Left colon (tissue), 2 donors: ENCODE measurements around the gene MAD1L1. TPM values are rescaled to one million over a fixed set of nuclear protein-coding genes. Genes with fewer than 3 reads are reported as not detected.

ENCODE experiments used
- ATAC-seq: fragments of 200-7000 bp; cut with Tn5 transposase; one replicate; pipeline ENCODE4 v1.9.1; 2020; ENCODE audit warnings: mild to moderate bottlenecking, moderate library complexity
- DNase-seq, 2 donors: peaks; one replicate each; pipeline ENCODE4 v3.0.0-alpha.2; 2020
- intact Hi-C, 2 donors: fragments of 100-400 bp; cut with DNase I in 1 of 2; cut with micrococcal nuclease in 1 of 2; formaldehyde crosslinking; loops; one replicate each; pipeline versions ENCODE4 v1.11.2 to v1.14.0; 2022; cut with DNase I, micrococcal nuclease
- total RNA-seq, 2 donors: library from RNA; stranded (reverse); fragmentation: NEBNext Ultra II Directional; extraction: Animal tissue kit (Norgen Biotek cat#: 25700); gene quantifications; one replicate each; pipeline ENCODE4 v1.2.1, GENCODE V29; 2021
- donor health status: DM: no; HTN: no; CAD: no.
- donor health status: DM: yes; HTN: yes; CAD: no.

The MAD1L1 gene
- total RNA-seq, 2 donors from 2014 or later = 22.1 to 28.2 TPM

DNA sequence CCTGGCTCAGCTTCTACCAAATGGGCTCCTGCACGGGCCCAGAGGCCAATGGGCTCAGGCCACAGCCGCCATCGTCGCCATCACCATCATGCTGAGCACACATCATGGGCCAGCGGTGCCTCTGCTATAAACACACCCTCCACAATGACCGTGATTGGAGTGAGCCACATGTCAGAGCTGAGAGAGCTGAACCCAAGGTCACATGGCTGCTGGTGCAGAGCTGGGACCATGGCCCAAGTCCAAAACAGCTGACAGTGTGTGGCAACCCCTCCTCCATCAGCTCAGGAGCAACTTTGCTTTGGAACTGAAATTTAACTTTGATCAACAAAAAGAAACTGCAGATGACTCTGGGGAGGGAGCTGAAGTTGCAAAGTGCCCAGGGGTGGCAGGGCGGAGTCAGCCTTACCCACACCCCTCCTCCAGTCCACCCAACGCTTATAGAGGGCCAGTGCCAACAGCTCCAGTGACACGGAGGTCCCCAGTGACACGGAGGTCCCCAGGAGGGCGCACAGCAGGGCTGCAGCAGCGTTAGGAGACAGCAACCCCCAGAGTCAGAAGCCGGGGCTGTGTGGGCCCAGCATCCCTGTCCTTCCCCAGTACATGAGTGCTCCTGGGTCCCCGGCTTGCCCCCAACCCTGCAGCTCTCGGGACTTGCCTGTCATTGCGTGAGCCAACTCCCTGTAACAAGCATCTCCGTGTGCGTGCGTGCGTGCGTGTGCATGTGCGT lies 313.0 kb downstream of the MAD1L1 start:
- DNase-seq (peak in 1 of 2 donors; percentile 48), ATAC-seq (peak; percentile 80)

DNA sequence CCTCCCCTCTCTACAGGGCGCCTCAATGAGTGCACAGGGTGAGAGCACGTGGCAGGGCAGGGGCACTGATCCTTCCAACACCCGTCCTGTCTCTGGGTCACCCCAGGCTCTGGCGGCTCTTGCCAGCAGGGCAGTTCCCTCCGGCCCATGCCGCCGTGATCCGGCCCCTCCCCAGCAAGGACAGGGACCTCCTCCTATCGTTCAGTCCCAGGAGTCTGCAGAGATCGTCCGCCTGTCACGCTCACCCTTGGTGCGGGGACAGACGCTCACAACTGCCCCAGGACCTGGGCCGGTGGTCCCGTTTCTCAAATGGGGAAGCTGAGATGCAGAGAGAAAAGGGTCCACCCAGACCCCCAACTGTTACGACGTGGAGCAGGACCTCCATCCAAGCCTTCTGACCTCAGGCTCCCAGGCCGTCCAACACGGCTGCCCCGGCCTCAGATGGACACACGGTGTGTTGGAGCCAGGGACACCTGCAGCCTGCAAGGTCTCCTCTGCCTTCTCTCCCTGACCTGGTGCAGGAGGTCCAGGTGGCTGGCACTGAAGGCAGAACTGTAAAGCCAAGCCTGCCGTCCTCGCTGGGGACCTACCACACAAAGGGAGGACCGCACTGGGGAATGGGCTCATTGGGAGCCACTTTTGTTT lies 313.7 kb downstream of the MAD1L1 start:
- intact Hi-C loops = no loop called here
- DNase-seq (no peak), ATAC-seq (no peak)

More for the DNA sequence above, 313.0 kb downstream of the MAD1L1 start:
- intact Hi-C loops = no loop called here

DNA sequence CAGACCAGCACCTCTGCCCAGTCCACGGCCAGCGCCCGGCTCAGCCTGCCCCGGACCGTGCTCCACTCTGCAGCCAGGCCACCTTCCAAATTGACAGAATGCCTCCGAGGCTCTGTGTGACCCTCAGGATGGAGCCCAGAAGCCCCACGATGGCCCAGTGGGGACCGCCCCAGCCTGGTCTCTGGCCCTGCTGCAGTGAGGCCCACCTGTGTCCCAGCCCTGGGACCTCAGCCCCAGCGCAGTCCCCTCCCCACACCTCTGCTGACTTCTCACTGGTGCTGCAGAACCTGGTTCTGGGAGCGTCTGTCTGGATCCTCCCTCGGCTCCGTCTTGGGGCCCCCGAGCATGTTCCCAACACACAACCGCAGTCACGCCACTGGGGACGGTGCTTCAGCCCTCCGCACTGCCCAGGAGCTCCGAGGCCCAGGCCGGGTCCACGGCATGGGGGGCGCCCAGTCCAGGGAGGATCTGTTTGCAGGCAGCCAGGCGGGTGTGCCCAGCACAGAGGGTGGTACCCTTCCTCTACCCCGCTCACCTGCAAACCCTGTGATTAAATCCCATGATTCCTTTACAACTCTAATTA lies 314.6 kb downstream of the MAD1L1 start:
- intact Hi-C loops = no loop called here
- DNase-seq (no peak), ATAC-seq (no peak)

DNA sequence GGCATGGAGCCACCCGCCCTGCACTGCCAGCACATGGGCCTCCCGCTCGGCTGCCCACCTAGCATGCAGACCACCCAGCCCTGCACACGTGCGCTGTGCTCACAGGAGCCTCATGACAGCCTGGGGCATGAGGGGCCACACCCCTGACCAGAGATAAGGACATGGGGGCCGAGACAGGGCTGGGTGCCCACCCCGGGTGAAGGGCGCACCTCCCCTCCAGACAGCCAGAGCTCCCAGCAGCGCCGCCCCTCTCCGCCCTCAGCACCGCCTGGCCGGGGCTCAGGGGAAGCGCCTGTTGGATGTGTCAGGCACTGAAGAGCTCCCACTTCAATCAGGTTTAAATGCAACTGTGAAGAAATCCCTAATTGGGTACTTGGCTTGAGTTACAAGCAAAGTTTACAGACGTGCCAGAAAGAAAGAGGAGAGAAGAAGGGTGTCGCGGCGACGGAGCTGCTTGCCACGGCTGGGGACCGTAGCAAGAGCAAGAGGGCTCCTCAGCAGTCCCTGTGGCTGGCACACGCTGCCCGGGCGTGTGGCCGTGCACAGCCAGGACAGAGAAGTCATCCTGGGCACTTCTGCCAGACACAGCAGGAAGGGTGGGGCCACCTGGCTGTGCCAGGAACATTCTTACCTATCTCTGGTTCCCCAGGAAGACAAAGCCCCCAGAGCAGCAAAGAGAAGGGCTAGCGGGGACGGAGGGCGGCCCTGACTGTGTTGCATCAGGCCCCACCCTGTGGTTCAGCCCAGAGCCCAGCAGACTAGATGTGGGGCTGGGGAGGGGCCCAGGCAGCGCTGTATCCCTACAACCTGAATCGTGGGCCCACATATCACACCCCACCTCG lies 315.3 kb downstream of the MAD1L1 start:
- intact Hi-C loops = no loop called here
- ATAC-seq = no peak
- DNase-seq = no peak

DNA sequence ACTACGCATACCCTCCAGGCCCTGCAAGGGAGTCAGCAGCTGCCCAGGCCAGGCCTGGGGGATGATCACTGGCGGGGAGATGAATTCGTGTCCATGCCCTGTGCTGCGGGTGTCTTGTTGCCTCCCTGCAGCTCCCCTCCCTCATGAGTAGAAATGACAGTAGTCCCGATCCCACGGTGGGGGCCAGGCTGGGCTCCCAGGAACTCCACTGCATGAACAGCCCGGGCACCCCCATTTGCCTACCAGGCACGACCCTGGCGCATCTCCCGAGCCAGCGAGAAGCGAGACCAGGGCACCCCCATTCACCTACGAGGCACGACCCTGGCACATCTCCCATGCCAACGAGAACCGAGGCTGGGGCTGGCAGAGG lies 316.2 kb downstream of the MAD1L1 start:
- intact Hi-C loops = no loop called here
- no peak for DNase-seq
- ATAC-seq = no peak

DNA sequence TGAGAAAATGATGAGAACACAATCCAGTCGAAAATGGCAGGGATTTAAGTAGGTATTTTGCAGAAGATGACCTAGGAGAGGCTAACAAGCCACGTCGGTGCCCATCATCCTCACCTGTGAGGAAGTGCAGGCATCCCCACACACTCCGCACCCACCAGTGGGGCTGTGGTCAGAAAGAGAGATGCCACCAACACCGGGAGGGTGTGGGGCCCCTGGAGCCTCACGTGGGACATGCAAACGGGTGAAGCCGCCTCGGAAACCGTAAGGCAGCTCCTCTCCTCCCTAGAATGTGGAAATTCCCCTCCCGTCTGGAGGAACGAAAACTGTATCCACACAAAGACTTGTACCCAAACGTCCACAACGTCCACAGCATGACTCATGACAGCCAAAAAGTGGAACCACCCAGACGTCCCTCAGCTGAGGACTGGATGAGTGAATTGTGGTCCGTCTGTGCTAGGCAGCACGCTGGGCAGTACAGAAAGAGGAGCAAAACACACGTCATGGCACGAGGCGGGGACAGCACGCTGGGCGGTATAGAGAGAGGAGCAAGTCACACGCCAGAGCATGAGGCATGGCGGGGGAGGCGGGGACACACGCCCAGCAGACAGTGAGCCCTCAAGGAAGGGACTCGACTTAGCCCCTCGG lies 316.7 kb downstream of the MAD1L1 start:
- no peak for ATAC-seq
- DNase-seq = peak in 1 of 2 donors; percentile 53
- intact Hi-C loops = no loop called here

DNA sequence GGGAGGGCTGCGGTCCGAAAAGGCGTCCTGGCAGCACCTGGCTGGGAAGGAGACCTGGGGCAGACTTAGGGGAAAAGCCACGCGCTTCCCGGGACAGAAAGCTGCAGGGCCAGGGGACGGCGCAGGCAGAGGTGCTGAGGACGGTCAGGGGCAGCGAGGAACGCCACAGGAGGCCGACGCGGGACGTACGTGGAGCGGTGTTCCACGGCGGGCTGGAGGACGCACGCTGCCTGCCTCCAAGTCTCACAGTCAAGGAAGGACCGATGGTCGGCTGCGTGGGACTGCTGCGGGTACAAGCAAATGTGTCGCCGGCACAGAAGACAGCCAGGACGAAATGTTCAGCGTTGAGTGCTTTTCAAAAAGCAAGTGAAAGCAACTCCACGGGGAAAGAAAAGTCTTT lies 317.4 kb downstream of the MAD1L1 start:
- DNase-seq = no peak
- intact Hi-C loops = no loop called here
- no peak for ATAC-seq

DNA sequence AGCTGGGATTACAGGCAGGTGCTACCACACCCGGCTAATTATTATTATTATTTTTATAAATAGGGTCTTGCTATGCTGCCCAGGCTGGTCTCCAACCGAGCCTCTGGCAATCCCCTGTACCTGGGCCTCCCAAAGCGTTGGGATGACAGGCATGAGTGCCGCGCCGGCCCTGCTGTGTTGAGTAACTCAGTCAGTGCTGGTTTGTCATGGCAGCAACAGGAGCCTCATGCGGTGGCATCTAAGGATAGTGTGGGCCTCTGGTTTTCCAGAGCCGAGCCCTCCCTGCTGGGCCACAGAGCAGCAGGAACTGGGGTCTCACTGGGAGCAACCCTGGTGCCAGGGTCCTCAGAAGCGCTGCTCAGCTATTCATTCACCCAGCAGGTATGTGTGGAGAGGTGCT lies 318.0 kb downstream of the MAD1L1 start:
- intact Hi-C loops = no loop called here
- no peak for DNase-seq
- no peak for ATAC-seq

DNA sequence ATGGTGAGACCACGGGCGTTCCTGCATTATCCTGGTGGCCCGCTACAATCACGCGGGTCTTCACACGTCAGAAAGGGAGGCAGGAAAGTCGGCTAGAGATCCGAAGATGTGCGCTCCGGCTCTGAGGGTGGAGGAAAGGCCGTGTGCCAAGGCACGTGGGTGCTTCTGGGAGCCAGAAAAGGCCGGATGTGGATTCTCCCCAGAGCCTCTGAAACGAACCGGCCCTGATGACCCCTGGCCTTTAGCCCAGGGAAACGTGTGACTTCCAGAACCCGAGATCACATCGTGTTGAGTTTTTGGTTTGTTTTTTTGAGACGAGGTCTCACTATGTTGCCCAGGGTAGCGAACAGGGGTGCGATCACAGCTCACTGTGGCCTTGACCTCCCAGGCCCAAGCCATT lies 318.4 kb downstream of the MAD1L1 start:
- DNase-seq (no peak), ATAC-seq (no peak)
- intact Hi-C loops = no loop called here

DNA sequence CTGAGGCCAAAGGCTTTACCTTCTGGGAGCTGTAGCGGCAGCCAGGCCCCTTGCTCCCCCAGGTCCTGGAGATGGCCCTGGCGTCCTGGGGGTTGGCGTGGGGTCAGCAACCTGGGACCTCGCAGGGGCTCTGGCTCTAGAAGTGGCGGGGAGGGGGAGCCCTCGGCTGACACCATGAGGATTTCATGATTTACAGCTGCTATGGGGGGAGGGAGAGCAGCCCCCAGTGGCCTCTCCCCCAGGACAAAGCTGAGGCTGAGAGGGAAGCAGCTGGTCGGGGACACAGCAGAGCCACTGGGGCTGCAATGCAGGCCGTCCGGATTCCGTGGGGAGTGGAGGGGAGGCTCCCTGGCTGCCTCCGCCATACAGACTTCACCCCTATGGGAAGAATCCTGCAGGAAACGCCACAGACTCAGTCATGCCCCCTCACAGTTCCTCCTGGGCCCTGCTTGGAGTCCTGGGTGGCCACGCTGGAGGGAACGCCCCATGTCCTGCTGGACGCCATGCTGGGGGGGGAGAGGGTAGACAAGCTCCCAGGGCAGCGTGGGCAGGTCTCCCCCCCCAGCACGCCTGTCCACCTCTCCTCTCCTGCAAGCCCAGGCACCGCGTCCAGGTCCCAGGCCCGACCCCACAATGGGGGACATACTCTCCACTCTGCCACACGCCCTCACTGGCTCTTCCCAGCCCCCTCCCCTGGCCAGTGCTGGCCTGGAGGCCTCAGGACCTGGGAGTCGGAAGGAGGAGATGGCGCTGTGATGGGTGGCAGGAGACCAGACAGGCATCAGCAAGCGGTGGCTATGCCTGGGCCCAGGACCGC lies 319.1 kb downstream of the MAD1L1 start:
- no peak for ATAC-seq
- no peak for DNase-seq
- intact Hi-C loops = no loop called here

DNA sequence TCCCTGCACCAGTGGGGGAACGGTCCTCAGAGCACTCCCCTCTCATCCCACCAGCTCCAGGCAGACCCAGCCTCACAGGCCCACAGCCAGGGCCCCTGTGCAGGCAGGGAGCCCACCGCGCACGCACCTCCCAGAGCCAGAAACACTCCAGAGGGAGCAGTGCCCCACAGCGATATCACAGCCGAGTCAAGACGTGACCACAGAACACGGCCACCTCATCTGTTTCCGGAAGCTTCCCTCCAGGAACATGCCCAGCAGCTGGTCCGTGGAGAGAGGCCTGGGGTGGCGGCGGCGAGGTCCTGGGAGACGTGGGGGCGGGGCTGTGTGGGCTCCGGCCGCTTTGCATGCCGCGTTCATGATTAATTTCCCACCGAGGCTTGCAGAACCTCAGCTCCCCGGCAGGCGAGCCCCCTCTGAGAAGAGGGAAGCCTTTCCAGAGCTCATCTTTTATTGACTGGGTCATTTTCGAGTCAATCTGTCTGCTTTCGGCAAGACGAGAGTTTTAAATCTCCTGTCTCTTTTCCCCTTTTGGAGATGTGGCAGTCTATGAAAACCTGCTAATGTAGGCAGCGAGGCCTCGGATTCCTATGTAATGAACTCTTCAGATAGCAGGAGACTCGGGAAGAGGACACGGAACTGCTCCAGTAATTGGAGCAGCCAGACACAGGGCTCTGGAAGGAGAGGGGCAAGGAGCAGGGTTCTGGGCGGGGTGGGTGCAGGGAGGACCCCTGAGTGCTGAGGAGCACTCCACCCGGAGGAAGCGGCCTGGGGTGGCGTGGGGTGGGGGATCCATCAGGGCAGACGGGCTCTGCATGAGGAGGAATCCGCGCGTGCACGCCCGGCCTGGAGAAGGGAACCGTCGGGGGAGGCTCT lies 319.9 kb downstream of the MAD1L1 start:
- intact Hi-C loops = no loop called here
- ATAC-seq = no peak
- DNase-seq = peak in 1 of 2 donors; percentile 26

DNA sequence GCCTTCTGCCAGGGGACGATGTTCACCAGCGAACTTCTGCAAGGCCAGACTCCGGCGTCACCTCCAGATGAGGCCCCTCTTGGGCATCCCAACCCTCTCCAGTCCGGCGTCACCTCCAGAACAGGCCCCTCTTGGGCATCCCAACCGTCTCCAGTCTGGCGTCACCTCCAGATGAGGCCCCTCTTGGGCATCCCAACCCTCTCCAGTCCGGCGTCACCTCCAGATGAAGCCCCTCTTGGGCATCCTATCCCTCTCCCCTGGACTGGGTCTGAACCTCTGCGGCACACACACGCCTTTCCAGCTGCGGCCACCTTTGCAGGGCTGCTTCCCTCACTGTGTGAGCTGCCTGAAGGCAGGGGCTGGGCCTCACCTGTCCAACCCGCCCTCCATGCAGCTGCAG lies 321.2 kb downstream of the MAD1L1 start:
- no peak for DNase-seq
- intact Hi-C loops = no loop called here
- no peak for ATAC-seq

DNA sequence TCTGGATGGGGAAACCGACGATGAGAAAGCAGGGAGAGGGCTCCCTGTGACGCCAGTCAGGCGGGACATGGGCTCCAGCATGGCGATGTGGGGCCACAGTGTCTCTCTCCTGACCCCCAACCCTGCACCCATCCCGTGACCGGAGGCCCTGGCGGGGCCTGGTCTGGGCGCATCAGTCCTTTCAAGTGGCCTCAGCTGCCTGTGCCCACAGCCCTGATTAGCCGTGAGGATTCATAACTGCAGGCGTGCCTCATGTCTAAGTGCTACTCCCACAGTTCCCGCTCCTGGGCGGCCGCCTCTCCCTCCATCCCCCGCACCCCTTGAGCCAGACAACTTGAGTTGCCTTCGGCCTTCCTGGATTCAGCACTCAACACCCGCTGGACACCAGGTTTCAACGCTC lies 321.9 kb downstream of the MAD1L1 start:
- intact Hi-C loops = no loop called here
- no peak for ATAC-seq
- no peak for DNase-seq

DNA sequence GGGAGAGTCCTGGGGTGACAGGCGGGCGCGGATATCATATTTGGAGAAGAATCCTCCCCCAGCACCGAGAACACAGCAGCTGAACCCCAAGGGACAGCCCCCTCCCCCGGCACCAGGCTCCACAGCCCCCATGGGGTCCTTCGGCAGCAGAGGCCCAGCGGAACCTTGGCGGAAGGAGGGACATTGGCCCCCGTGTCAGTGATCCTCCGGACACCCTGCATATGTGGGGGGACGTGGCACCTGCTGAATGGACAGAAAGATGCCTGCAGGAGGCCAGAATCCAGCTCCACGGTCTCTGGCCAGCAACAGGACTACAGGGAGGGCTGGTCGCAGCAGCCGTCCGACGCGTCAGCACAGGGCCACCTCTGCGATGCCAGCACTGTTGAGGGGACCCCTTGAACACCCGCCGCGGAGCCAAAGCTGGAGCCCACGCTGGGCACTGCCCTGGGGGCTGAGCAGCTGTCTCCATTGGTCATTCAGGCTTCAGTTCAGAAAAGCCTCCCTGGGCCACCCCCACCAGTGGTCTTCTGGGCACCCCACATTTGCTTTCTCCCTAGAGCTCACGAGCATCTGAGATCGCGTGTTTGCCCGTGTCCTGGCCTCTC lies 322.6 kb downstream of the MAD1L1 start:
- DNase-seq = no peak
- intact Hi-C loops = no loop called here
- no peak for ATAC-seq

DNA sequence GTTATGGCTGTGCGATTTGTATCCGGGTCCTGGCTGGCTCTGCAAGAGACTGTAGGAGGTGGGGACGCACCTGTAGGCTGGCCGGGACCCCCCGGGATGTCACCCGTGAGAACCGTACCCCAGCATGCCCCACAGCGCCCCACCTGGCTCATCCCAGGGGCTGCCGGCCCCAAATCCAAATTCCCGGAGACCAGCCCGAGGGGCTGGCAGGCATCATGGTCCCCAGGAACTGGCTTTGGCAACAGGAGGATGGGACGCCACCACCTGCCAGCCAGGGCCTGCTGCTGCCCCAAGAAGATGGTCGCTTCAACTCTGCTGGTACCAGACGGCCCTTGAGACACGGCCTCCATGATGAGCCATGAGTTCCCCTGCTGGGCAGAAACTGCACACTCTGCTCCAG lies 323.3 kb downstream of the MAD1L1 start:
- intact Hi-C loops = no loop called here
- DNase-seq (no peak), ATAC-seq (no peak)

DNA sequence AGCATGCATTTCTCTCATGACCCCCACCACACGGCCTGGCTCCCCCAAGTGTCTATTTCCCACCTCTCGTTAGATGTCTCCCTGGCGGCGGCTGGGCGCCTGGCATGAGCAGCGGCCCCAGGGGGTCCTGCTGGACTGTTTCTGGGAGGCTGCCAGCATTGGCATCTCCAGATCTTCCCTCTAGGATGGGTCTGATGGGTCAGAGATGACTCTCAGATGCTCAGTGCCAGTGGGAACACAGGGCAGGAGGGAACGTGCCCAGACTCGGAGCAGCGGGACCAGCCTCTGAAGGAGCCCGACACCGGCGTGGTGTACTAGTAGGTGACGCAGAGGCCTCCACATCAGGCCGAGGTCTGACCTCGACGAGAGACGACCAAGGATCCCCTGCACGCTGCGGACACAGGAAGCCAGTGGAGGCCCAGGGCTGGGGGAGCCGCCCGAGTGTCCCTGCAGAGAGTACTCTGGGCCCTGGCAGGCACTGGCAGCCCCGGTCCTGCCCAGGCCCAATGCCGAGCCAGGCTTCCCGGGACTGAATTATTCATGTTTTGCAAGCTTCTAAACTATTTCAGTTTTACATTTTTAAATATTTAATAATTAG lies 323.8 kb downstream of the MAD1L1 start:
- ATAC-seq (no peak), DNase-seq (no peak)
- intact Hi-C loops = no loop called here
